GM04504 (cell line): Measurements from ENCODE around the gene TEDC1.

ENCODE experiments used
- DNase-seq: peaks from one replicate; pipeline ENCODE4 v3.0.0-alpha.2; 2012; ENCODE audit warnings: low read depth

Gene TEDC1

GRCh38 chr14:105458010-105458409 is 33.0 kb upstream of the TEDC1 start:
- no peak for DNase-seq

GRCh38 chr14:105458571-105458970 is 32.5 kb upstream of the TEDC1 start:
- no peak for DNase-seq

GRCh38 chr14:105460116-105460515 is 30.9 kb upstream of the TEDC1 start:
- DNase-seq, result no peak

GRCh38 chr14:105460616-105461015 is 30.4 kb upstream of the TEDC1 start:
- no peak for DNase-seq

- DNase-seq, result no peak
These were observed 29.1 kb upstream of the TEDC1 start for GRCh38 chr14:105461903-105462302.

- DNase-seq, result no peak
These were observed 26.5 kb upstream of the TEDC1 start for GRCh38 chr14:105464501-105464900.

- no peak for DNase-seq
These were observed 25.6 kb upstream of the TEDC1 start for GRCh38 chr14:105465209-105466031.

- DNase-seq, result no peak
These were observed 24.4 kb upstream of the TEDC1 start for GRCh38 chr14:105466531-105467248.

GRCh38 chr14:105467249-105467941 is 23.7 kb upstream of the TEDC1 start:
- DNase-seq, result no peak

GRCh38 chr14:105467942-105468471 is 23.0 kb upstream of the TEDC1 start:
- no peak for DNase-seq

GRCh38 chr14:105468621-105469241 is 22.3 kb upstream of the TEDC1 start:
- DNase-seq, result no peak

GRCh38 chr14:105469456-105470349 is 21.3 kb upstream of the TEDC1 start:
- no peak for DNase-seq

- DNase-seq, result no peak
These were observed 20.4 kb upstream of the TEDC1 start for GRCh38 chr14:105470350-105471296.

- DNase-seq, result no peak
These were observed 19.7 kb upstream of the TEDC1 start for GRCh38 chr14:105471297-105471821.

GRCh38 chr14:105471823-105472485 is 19.1 kb upstream of the TEDC1 start:
- DNase-seq, result no peak

- DNase-seq, result no peak
These were observed 18.5 kb upstream of the TEDC1 start for GRCh38 chr14:105472486-105472991.

- DNase-seq, result no peak
These were observed 17.9 kb upstream of the TEDC1 start for GRCh38 chr14:105473033-105473676.
